ENCODE results near the gene DYNLT2. TPM values are rescaled to one million over a fixed set of nuclear protein-coding genes. Genes with fewer than 3 reads are reported as not detected.

DYNLT2 gene
- total RNA-seq: 1 to 10 TPM; 2.3 to 2.9 TPM

- ATAC-seq (ENCODE audit: low read depth): peak; percentile 97
- POLR2A ChIA-PET: interaction anchor here (0.6 to 4.4 kb wide), 18 partner anchors 10 to 1935 kb away, joined by 3 to 36 read pairs (median 4); partner anchors contain the start of genes C6orf120, FAM120B, PDCD2 and PHF10
- peak within 1 kb of the TSS; percentile 100 for H3K27ac Mint-ChIP-seq
Observed at GRCh38 chr6:169751242-169752073, at the start of gene DYNLT2, which contains the start of gene ERMARD. TSS of gene DYNLT2 (minus strand) at chr6:169751572. CDS start at chr6:169751458, 114 bp downstream. TSS of gene ERMARD (plus strand) at chr6:169751622. CDS start at chr6:169751658, 36 bp downstream.

GRCh38 chr6:169800668-169801395, 49.5 kb upstream of the DYNLT2 start:
- Mint-ChIP-seq H3K4me3 (no peak overlapping the region), H3K9me3 (peaks cover 7% of the 10 kb centered on the region), H3K4me1 (peaks cover 31% of the 10 kb centered on the region), H3K27me3 (peaks cover 69% of the 10 kb centered on the region), H3K27ac (no peak overlapping the region), H3K36me3 (no peaks in the 10 kb centered on the region)
- POLR2A ChIA-PET: no interaction called here
- DNase-seq: no peak
- no peak for ATAC-seq (ENCODE audit: low read depth)

More at GRCh38 chr6:169751242-169752073, at the start of gene DYNLT2, which contains the start of gene ERMARD:
- peaks cover 13% of the 10 kb centered on the region for H3K36me3 Mint-ChIP-seq
- peaks cover 21% of the 10 kb centered on the region for H3K4me1 Mint-ChIP-seq
- H3K27me3 Mint-ChIP-seq: no peaks in the 10 kb centered on the region
- H3K4me3 Mint-ChIP-seq: peak within 1 kb of the TSS; percentile 98
- H3K9me3 Mint-ChIP-seq: peaks cover 2% of the 10 kb centered on the region
- DNase-seq: peak; percentile 95

GRCh38 chr6:169800116-169800667, 48.8 kb upstream of the DYNLT2 start:
- peaks cover 25% of the 10 kb centered on the region for H3K4me1 Mint-ChIP-seq
- peaks cover 1% of the 10 kb centered on the region for H3K9me3 Mint-ChIP-seq
- no peaks in the 10 kb centered on the region for H3K36me3 Mint-ChIP-seq
- H3K27me3 Mint-ChIP-seq: peaks cover 68% of the 10 kb centered on the region
- H3K4me3 Mint-ChIP-seq: no peak overlapping the region
- no peak overlapping the region for H3K27ac Mint-ChIP-seq
- DNase-seq (no peak), ATAC-seq (ENCODE audit: low read depth) (no peak)
- POLR2A ChIA-PET: no interaction called here

GRCh38 chr6:169799474-169799926, 48.1 kb upstream of the DYNLT2 start:
- Mint-ChIP-seq H3K27ac (no peak overlapping the region), H3K9me3 (no peaks in the 10 kb centered on the region), H3K27me3 (peaks cover 67% of the 10 kb centered on the region), H3K36me3 (no peaks in the 10 kb centered on the region), H3K4me3 (no peak overlapping the region), H3K4me1 (peaks cover 18% of the 10 kb centered on the region)
- no peak for DNase-seq
- no peak for ATAC-seq (ENCODE audit: low read depth)
- POLR2A ChIA-PET: no interaction called here

GRCh38 chr6:169798764-169799473, 47.5 kb upstream of the DYNLT2 start:
- H3K27me3 Mint-ChIP-seq: peaks cover 66% of the 10 kb centered on the region
- ATAC-seq (ENCODE audit: low read depth) (no peak), DNase-seq (no peak)
- peaks cover 12% of the 10 kb centered on the region for H3K4me1 Mint-ChIP-seq
- no peaks in the 10 kb centered on the region for H3K9me3 Mint-ChIP-seq
- H3K27ac Mint-ChIP-seq: no peak overlapping the region
- no peaks in the 10 kb centered on the region for H3K36me3 Mint-ChIP-seq
- H3K4me3 Mint-ChIP-seq: no peak overlapping the region
- POLR2A ChIA-PET: no interaction called here

GRCh38 chr6:169795196-169795595, 43.8 kb upstream of the DYNLT2 start:
- POLR2A ChIA-PET: no interaction called here
- Mint-ChIP-seq H3K27ac (no peak overlapping the region), H3K9me3 (no peaks in the 10 kb centered on the region), H3K27me3 (peaks cover 82% of the 10 kb centered on the region), H3K36me3 (no peaks in the 10 kb centered on the region), H3K4me1 (peaks cover 6% of the 10 kb centered on the region), H3K4me3 (no peak overlapping the region)
- DNase-seq (no peak), ATAC-seq (ENCODE audit: low read depth) (no peak)

GRCh38 chr6:169794317-169795055, 43.1 kb upstream of the DYNLT2 start:
- Mint-ChIP-seq H3K4me3 (no peak overlapping the region), H3K27ac (no peak overlapping the region), H3K27me3 (peaks cover 85% of the 10 kb centered on the region), H3K9me3 (no peaks in the 10 kb centered on the region), H3K4me1 (peaks cover 9% of the 10 kb centered on the region), H3K36me3 (no peaks in the 10 kb centered on the region)
- POLR2A ChIA-PET: no interaction called here
- ATAC-seq (ENCODE audit: low read depth) (no peak), DNase-seq (no peak)

- Mint-ChIP-seq H3K4me1 (peaks cover 11% of the 10 kb centered on the region), H3K36me3 (no peaks in the 10 kb centered on the region), H3K27ac (no peak overlapping the region), H3K27me3 (peaks cover 79% of the 10 kb centered on the region), H3K4me3 (no peak overlapping the region), H3K9me3 (no peaks in the 10 kb centered on the region)
- POLR2A ChIA-PET: no interaction called here
- ATAC-seq (ENCODE audit: low read depth): no peak
- no peak for DNase-seq
Observed at GRCh38 chr6:169793408-169793807, 42.0 kb upstream of the DYNLT2 start.

GRCh38 chr6:169792306-169793015, 41.1 kb upstream of the DYNLT2 start:
- no peak for DNase-seq
- Mint-ChIP-seq H3K36me3 (no peaks in the 10 kb centered on the region), H3K9me3 (no peaks in the 10 kb centered on the region), H3K4me1 (peaks cover 11% of the 10 kb centered on the region), H3K27me3 (peaks cover 72% of the 10 kb centered on the region), H3K4me3 (no peak overlapping the region), H3K27ac (no peak overlapping the region)
- POLR2A ChIA-PET: no interaction called here
- ATAC-seq (ENCODE audit: low read depth): no peak

GRCh38 chr6:169791721-169792131, 40.4 kb upstream of the DYNLT2 start:
- ATAC-seq (ENCODE audit: low read depth) (no peak), DNase-seq (no peak)
- no peak overlapping the region for H3K27ac Mint-ChIP-seq
- H3K27me3 Mint-ChIP-seq: peaks cover 67% of the 10 kb centered on the region
- H3K4me1 Mint-ChIP-seq: peaks cover 11% of the 10 kb centered on the region
- H3K9me3 Mint-ChIP-seq: no peaks in the 10 kb centered on the region
- no peak overlapping the region for H3K4me3 Mint-ChIP-seq
- POLR2A ChIA-PET: no interaction called here
- no peaks in the 10 kb centered on the region for H3K36me3 Mint-ChIP-seq

GRCh38 chr6:169789944-169790927, 38.9 kb upstream of the DYNLT2 start:
- DNase-seq (peak; percentile 85), ATAC-seq (ENCODE audit: low read depth) (peak; percentile 97)
- peaks cover 54% of the 10 kb centered on the region for H3K27me3 Mint-ChIP-seq
- H3K4me3 Mint-ChIP-seq: peak overlapping the region; percentile 78
- POLR2A ChIA-PET: interaction anchor here (0.8 to 1.4 kb wide), 2 partner anchors 39 to 739 kb away, joined by 3 to 6 read pairs; partner anchors contain the start of genes DYNLT2 and ERMARD
- no peak overlapping the region for H3K27ac Mint-ChIP-seq
- peaks cover 11% of the 10 kb centered on the region for H3K4me1 Mint-ChIP-seq
- no peaks in the 10 kb centered on the region for H3K9me3 Mint-ChIP-seq
- no peaks in the 10 kb centered on the region for H3K36me3 Mint-ChIP-seq
